Neural cell (in vitro differentiated cells): ENCODE data around the gene SEC23IP. TPM values are rescaled to one million over a fixed set of nuclear protein-coding genes. Genes with fewer than 3 reads are reported as not detected.

ENCODE experiments used
- H2AFZ ChIP-seq: fragments of 200-600, 300-800 bp; sonication (generic), shearing (Covaris generic); 2 replicates; pipeline ENCODE4 v1.6.0; 2014; ENCODE audit warnings: low read depth, mild to moderate bottlenecking, antibody characterized with exemption, low read length, moderate library complexity
- H3F3A ChIP-seq: fragments of 200-600 bp; shearing (Covaris generic); 2 replicates; pipeline ENCODE4 v1.6.1; 2016; ENCODE audit warnings: mild to moderate bottlenecking, moderate library complexity, mixed read lengths, antibody characterized with exemption, low read length; ENCODE audit not compliant: insufficient read depth, poor library complexity, severe bottlenecking
- H3K27ac ChIP-seq: fragments of 200-600, 300-800 bp; sonication (generic), shearing (Covaris generic); 2 replicates; pipeline ENCODE4 v1.5.1; 2014; ENCODE audit warnings: mild to moderate bottlenecking, low read length, moderate library complexity
- H3K27me3 ChIP-seq: fragments of 300-800, 200-600 bp; sonication (generic), shearing (Covaris generic); 2 replicates; pipeline ENCODE4 v1.6.0; 2014; ENCODE audit warnings: mild to moderate bottlenecking, low read depth, low read length, moderate library complexity; ENCODE audit not compliant: insufficient read depth
- H3K36me3 ChIP-seq: fragments of 300-800, 200-600 bp; sonication (generic), shearing (Covaris generic); 2 replicates; pipeline ENCODE4 v1.5.1; 2014; ENCODE audit warnings: mild to moderate bottlenecking, antibody characterized with exemption, low read length, moderate library complexity; ENCODE audit not compliant: insufficient read depth
- H3K4me2 ChIP-seq: fragments of 300-800, 200-600 bp; sonication (generic), shearing (Covaris generic); 2 replicates; pipeline ENCODE4 v1.6.0; 2014; ENCODE audit warnings: mild to moderate bottlenecking, low read length
- H3K4me3 ChIP-seq: fragments of 300-800, 200-600 bp; sonication (generic), shearing (Covaris generic); 2 replicates; pipeline ENCODE4 v1.5.1; 2014; ENCODE audit warnings: mild to moderate bottlenecking, low read length, moderate library complexity
- H3K79me2 ChIP-seq: fragments of 200-600 bp; shearing (Covaris generic); replicated peaks from 2 replicates; pipeline ENCODE4 v1.6.0; 2014; ENCODE audit warnings: mild to moderate bottlenecking, low read length, moderate library complexity; ENCODE audit not compliant: insufficient read depth
- H3K9ac ChIP-seq: fragments of 300-800, 200-600 bp; sonication (generic), shearing (Covaris generic); 2 replicates; pipeline ENCODE4 v1.6.1; 2016; ENCODE audit warnings: mild to moderate bottlenecking, low read length, mixed read lengths
- H3K9me2 ChIP-seq: fragments of 200-600 bp; shearing (Covaris generic); 2 replicates; pipeline ENCODE4 v1.6.1; 2016; ENCODE audit warnings: mild to moderate bottlenecking, low read length, mixed read lengths; ENCODE audit not compliant: insufficient read depth
- H3K9me3 ChIP-seq: fragments of 200-600, 300-800 bp; sonication (generic), shearing (Covaris generic); 2 replicates; pipeline ENCODE4 v1.6.1; 2016; ENCODE audit warnings: mild to moderate bottlenecking, mixed run types, low read length, moderate library complexity, mixed read lengths
- H4K20me1 ChIP-seq: fragments of 200-600 bp; shearing (Covaris generic); 2 replicates; pipeline ENCODE4 v1.6.1; 2016; ENCODE audit warnings: mild to moderate bottlenecking, mixed run types; ENCODE audit not compliant: insufficient read depth
- EP300 ChIP-seq: fragments of 450-650 bp; conservative IDR thresholded peaks from 2 replicates; pipeline ENCODE4 v1.6.1; 2014; ENCODE audit warnings: antibody characterized with exemption, mild to moderate bottlenecking, moderate library complexity; ENCODE audit not compliant: poor library complexity, severe bottlenecking
- EZH2 ChIP-seq: fragments of 200-600, 300-800 bp; shearing (Covaris generic), sonication (generic); IDR thresholded peaks from 2 replicates; pipeline ENCODE4 v1.6.1; 2014; ENCODE audit warnings: antibody characterized with exemption, low read length, borderline replicate concordance, mild to moderate bottlenecking; ENCODE audit not compliant: insufficient read depth, poor library complexity, severe bottlenecking
- MXI1 ChIP-seq: fragments of 450-650 bp; conservative IDR thresholded peaks from 2 replicates; pipeline ENCODE4 v1.6.1; 2014; ENCODE audit warnings: antibody characterized with exemption, mild to moderate bottlenecking; ENCODE audit not compliant: poor library complexity, severe bottlenecking
- POLR2AphosphoS5 ChIP-seq: IDR thresholded peaks from 2 replicates; pipeline ENCODE4 v1.6.1; 2012
- RAD21 ChIP-seq: fragments of 450-650 bp; conservative IDR thresholded peaks from 2 replicates; pipeline ENCODE4 v1.6.1; 2014; ENCODE audit warnings: antibody characterized with exemption, mild to moderate bottlenecking, moderate library complexity
- SMC3 ChIP-seq: fragments of 450-650 bp; conservative IDR thresholded peaks from 2 replicates; pipeline ENCODE4 v1.6.1; 2014; ENCODE audit warnings: antibody characterized with exemption, mild to moderate bottlenecking, moderate library complexity; ENCODE audit not compliant: poor library complexity
- TAF1 ChIP-seq: IDR thresholded peaks from 2 replicates; pipeline ENCODE4 v1.6.1; 2012; ENCODE audit warnings: low read depth
- polyA plus RNA-seq: library from polyadenylated mRNA; depleted of rRNA; stranded (reverse); fragments of >200 nt; gene quantifications from 2 replicates; pipeline ENCODE4 v1.2.3, GENCODE V29; 2014
- TF ChIP-seq, protein P1 (sequence below): fragments of 450-650 bp; IDR thresholded peaks from 2 replicates; pipeline ENCODE4 v1.5.1; 2014; ENCODE audit warnings: antibody characterized with exemption, mild to moderate bottlenecking, moderate library complexity; ENCODE audit not compliant: poor library complexity, severe bottlenecking
- TF ChIP-seq, protein P2 (sequence below): IDR thresholded peaks from 2 replicates; pipeline ENCODE4 v1.6.1; 2012; ENCODE audit warnings: borderline replicate concordance

SEC23IP gene
- polyA plus RNA-seq, 1 donor from 2014 or later: 13.8 TPM

DNA sequence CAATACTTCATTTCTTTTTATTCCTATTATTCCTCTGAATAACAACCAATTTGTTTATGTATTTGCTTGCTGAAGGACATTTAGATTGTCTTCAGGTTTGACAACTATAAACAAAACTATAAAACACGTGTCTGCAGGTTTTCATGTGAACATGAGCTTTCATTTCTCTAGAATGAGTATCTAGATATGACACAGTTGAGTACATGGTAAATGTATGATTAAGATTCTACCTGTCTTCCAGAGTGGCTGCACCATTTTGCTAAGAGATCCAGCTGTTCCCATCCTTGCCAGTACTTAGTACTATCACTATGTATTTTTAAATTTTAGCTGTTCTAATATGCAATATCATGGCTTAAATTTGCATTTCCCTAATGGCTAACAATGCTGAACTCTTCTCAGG, 30.0 kb upstream of the SEC23IP start:
- no peak overlapping the region for H3K4me2 ChIP-seq

DNA sequence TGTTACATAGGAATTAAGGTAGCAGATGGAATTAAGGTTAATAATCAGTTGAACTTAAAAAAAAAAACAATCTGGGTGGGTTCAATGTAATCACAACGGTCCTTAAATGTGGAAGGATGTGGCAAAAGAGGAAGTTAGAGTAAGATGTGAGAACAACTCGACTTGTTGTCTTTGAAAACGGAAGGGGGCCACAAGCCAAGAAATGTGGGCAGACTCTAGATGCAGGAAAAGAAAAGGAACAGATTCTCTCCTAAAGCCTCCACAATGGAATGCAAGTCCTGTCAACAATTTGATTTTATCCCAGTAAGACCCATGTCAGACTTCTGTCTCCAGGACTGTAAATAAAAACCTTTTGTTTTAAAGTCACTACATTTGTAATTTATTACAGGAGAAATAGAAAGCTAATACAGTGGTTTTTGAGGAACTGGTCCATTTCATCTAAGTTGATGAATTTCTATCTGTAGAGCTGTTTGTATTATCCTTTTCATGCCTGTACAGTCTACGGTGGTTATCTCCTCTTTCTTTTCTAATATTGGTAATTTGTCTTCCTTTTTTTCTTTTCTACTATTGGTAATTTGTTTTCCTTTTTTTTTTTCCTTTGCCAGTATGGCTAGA, 28.5 kb upstream of the SEC23IP start:
- Histone ChIP-seq H3K27me3 (no peaks in the 10 kb centered on the region), H3K79me2 (peaks cover 71% of the 10 kb centered on the region), H3K9me3 (no peaks in the 10 kb centered on the region), H4K20me1 (no peaks in the 10 kb centered on the region), H3K9ac (no peak overlapping the region), H3K27ac (no peak overlapping the region), H3K36me3 (no peaks in the 10 kb centered on the region), H3K4me2 (no peak overlapping the region), H2AFZ (no peak overlapping the region), H3F3A (no peaks in the 10 kb centered on the region), H3K9me2 (no peaks in the 10 kb centered on the region), H3K4me3 (no peak overlapping the region)
- no peak for TF ChIP-seq SMC3
- no peak for TF ChIP-seq EP300
- no peak for TF ChIP-seq RAD21

More for the DNA sequence above, 30.0 kb upstream of the SEC23IP start:
- Histone ChIP-seq H3K79me2 (peaks cover 56% of the 10 kb centered on the region), H3K27me3 (no peaks in the 10 kb centered on the region), H3K4me3 (no peak overlapping the region), H3K36me3 (peaks cover 8% of the 10 kb centered on the region), H3K27ac (no peak overlapping the region), H3F3A (no peaks in the 10 kb centered on the region), H2AFZ (no peak overlapping the region), H3K9me2 (no peaks in the 10 kb centered on the region), H4K20me1 (no peaks in the 10 kb centered on the region), H3K9me3 (no peaks in the 10 kb centered on the region), H3K9ac (no peak overlapping the region)
- TF ChIP-seq EZH2: no peak
- TF ChIP-seq TAF1: no peak
- TF ChIP-seq RAD21: no peak
- TF ChIP-seq MXI1: no peak
- no peak for TF ChIP-seq POLR2AphosphoS5
- TF ChIP-seq EP300: no peak
- TF ChIP-seq, protein P1, sequence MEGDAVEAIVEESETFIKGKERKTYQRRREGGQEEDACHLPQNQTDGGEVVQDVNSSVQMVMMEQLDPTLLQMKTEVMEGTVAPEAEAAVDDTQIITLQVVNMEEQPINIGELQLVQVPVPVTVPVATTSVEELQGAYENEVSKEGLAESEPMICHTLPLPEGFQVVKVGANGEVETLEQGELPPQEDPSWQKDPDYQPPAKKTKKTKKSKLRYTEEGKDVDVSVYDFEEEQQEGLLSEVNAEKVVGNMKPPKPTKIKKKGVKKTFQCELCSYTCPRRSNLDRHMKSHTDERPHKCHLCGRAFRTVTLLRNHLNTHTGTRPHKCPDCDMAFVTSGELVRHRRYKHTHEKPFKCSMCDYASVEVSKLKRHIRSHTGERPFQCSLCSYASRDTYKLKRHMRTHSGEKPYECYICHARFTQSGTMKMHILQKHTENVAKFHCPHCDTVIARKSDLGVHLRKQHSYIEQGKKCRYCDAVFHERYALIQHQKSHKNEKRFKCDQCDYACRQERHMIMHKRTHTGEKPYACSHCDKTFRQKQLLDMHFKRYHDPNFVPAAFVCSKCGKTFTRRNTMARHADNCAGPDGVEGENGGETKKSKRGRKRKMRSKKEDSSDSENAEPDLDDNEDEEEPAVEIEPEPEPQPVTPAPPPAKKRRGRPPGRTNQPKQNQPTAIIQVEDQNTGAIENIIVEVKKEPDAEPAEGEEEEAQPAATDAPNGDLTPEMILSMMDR: no peak
- TF ChIP-seq, protein P2, sequence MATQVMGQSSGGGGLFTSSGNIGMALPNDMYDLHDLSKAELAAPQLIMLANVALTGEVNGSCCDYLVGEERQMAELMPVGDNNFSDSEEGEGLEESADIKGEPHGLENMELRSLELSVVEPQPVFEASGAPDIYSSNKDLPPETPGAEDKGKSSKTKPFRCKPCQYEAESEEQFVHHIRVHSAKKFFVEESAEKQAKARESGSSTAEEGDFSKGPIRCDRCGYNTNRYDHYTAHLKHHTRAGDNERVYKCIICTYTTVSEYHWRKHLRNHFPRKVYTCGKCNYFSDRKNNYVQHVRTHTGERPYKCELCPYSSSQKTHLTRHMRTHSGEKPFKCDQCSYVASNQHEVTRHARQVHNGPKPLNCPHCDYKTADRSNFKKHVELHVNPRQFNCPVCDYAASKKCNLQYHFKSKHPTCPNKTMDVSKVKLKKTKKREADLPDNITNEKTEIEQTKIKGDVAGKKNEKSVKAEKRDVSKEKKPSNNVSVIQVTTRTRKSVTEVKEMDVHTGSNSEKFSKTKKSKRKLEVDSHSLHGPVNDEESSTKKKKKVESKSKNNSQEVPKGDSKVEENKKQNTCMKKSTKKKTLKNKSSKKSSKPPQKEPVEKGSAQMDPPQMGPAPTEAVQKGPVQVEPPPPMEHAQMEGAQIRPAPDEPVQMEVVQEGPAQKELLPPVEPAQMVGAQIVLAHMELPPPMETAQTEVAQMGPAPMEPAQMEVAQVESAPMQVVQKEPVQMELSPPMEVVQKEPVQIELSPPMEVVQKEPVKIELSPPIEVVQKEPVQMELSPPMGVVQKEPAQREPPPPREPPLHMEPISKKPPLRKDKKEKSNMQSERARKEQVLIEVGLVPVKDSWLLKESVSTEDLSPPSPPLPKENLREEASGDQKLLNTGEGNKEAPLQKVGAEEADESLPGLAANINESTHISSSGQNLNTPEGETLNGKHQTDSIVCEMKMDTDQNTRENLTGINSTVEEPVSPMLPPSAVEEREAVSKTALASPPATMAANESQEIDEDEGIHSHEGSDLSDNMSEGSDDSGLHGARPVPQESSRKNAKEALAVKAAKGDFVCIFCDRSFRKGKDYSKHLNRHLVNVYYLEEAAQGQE: no peak
- no peak for TF ChIP-seq SMC3
